Measurements from ENCODE around the gene HACD1.

Gene HACD1

DNA sequence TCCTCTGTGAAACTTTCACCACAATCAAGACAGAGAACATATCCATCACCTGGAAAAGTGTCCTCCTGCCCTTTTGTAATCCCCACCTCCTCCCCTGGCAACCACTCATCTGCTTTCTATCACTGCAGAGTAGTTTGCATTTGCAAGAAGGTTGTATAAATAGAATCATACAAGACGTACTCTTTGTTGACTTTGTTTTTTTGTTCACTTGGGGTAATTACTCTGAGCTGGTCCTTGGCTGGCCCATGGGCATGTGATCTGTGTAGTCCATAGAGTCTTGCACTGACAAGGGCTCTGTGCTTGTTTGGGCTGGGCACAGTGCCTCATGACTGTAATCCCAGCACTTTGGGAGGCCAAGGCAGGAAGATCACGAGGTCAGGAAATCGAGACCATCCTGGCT is 7.8 kb upstream of the HACD1 start:
- H3K4me2 ChIP-seq (ENCODE audit: low read depth, low read length, poor library complexity, severe bottlenecking) = no peak overlapping the region
- H4K20me1 ChIP-seq (ENCODE audit: low read depth, low read length) = no peaks in the 10 kb centered on the region
- no peaks in the 10 kb centered on the region for H3K79me2 ChIP-seq (ENCODE audit: insufficient read depth, low read length)
- TF ChIP-seq, protein P1, sequence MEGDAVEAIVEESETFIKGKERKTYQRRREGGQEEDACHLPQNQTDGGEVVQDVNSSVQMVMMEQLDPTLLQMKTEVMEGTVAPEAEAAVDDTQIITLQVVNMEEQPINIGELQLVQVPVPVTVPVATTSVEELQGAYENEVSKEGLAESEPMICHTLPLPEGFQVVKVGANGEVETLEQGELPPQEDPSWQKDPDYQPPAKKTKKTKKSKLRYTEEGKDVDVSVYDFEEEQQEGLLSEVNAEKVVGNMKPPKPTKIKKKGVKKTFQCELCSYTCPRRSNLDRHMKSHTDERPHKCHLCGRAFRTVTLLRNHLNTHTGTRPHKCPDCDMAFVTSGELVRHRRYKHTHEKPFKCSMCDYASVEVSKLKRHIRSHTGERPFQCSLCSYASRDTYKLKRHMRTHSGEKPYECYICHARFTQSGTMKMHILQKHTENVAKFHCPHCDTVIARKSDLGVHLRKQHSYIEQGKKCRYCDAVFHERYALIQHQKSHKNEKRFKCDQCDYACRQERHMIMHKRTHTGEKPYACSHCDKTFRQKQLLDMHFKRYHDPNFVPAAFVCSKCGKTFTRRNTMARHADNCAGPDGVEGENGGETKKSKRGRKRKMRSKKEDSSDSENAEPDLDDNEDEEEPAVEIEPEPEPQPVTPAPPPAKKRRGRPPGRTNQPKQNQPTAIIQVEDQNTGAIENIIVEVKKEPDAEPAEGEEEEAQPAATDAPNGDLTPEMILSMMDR (IDR thresholded peaks at IDR 0.05; ENCODE audit: insufficient read depth, low read length, poor library complexity, severe bottlenecking) = no peak
- no peak for TF ChIP-seq EZH2phosphoT487 (conservative IDR thresholded peaks at IDR 0.05; ENCODE audit: low read length)
- no peaks in the 10 kb centered on the region for H3F3A ChIP-seq (ENCODE audit: insufficient read depth)
- H3K9me2 ChIP-seq (replicated peaks; ENCODE audit: insufficient read depth, low read length) = no peaks in the 10 kb centered on the region
- H3K9me3 ChIP-seq (ENCODE audit: insufficient read depth, low read length) = no peaks in the 10 kb centered on the region
- no peak overlapping the region for H3K4me3 ChIP-seq (ENCODE audit: insufficient read depth, low read length, poor library complexity, severe bottlenecking)
- H3K36me3 ChIP-seq (ENCODE audit: low read length) = no peaks in the 10 kb centered on the region
- H3K9ac ChIP-seq (ENCODE audit: low read length) = no peak overlapping the region
- H3K27me3 ChIP-seq (ENCODE audit: low read length) = no peaks in the 10 kb centered on the region
- H2AFZ ChIP-seq (ENCODE audit: low read depth, low read length, severe bottlenecking) = no peak overlapping the region
- H3K27ac ChIP-seq (ENCODE audit: low read depth, low read length) = no peak overlapping the region

DNA sequence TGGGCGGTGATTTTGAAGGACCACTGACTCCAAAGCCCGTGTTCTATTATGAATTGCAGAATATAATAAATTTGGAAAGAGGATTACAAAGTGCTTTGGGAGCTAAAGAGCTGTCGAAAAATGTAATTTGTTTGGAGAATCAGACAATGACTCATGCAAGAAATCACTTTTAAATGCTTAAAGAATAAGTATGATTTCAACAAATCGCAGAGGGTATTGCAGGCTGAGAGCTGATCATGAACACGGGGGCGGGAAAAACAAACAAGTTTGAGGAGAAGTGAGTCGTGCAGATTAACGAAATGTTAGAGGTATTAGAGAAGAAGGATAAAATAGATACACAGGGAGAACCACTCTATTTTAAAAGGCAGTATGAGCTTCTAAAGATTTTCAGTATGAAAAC is 4.9 kb upstream of the HACD1 start:
- H3K9me3 ChIP-seq (ENCODE audit: insufficient read depth, low read length) = no peaks in the 10 kb centered on the region
- no peaks in the 10 kb centered on the region for H3K27me3 ChIP-seq (ENCODE audit: low read length)
- H4K20me1 ChIP-seq (ENCODE audit: low read depth, low read length) = no peaks in the 10 kb centered on the region
- TF ChIP-seq, protein P1 (IDR thresholded peaks at IDR 0.05; ENCODE audit: insufficient read depth, low read length, poor library complexity, severe bottlenecking) = no peak
- TF ChIP-seq EZH2phosphoT487 (conservative IDR thresholded peaks at IDR 0.05; ENCODE audit: low read length) = no peak
- no peaks in the 10 kb centered on the region for H3K9me2 ChIP-seq (replicated peaks; ENCODE audit: insufficient read depth, low read length)
- no peak overlapping the region for H3K4me2 ChIP-seq (ENCODE audit: low read depth, low read length, poor library complexity, severe bottlenecking)
- no peak overlapping the region for H3K9ac ChIP-seq (ENCODE audit: low read length)
- no peak overlapping the region for H3K27ac ChIP-seq (ENCODE audit: low read depth, low read length)
- no peaks in the 10 kb centered on the region for H3K79me2 ChIP-seq (ENCODE audit: insufficient read depth, low read length)
- H3F3A ChIP-seq (ENCODE audit: insufficient read depth) = no peaks in the 10 kb centered on the region
- no peaks in the 10 kb centered on the region for H3K36me3 ChIP-seq (ENCODE audit: low read length)
- H3K4me3 ChIP-seq (ENCODE audit: insufficient read depth, low read length, poor library complexity, severe bottlenecking) = no peak overlapping the region
- H2AFZ ChIP-seq (ENCODE audit: low read depth, low read length, severe bottlenecking) = no peak overlapping the region

- H3K27me3 ChIP-seq (ENCODE audit: low read length) = no peaks in the 10 kb centered on the region
- H3K36me3 ChIP-seq (ENCODE audit: low read length) = no peaks in the 10 kb centered on the region
- no peaks in the 10 kb centered on the region for H4K20me1 ChIP-seq (ENCODE audit: low read depth, low read length)
- H3K4me3 ChIP-seq (ENCODE audit: insufficient read depth, low read length, poor library complexity, severe bottlenecking) = peak overlapping the region; percentile 45
- H3F3A ChIP-seq (ENCODE audit: insufficient read depth) = no peaks in the 10 kb centered on the region
- no peaks in the 10 kb centered on the region for H3K79me2 ChIP-seq (ENCODE audit: insufficient read depth, low read length)
- peak overlapping the region; percentile 65 for H3K4me2 ChIP-seq (ENCODE audit: low read depth, low read length, poor library complexity, severe bottlenecking)
- no peaks in the 10 kb centered on the region for H3K9me2 ChIP-seq (replicated peaks; ENCODE audit: insufficient read depth, low read length)
- no peaks in the 10 kb centered on the region for H3K9me3 ChIP-seq (ENCODE audit: insufficient read depth, low read length)
- no peak overlapping the region for H2AFZ ChIP-seq (ENCODE audit: low read depth, low read length, severe bottlenecking)
- no peak overlapping the region for H3K27ac ChIP-seq (ENCODE audit: low read depth, low read length)
- H3K9ac ChIP-seq (ENCODE audit: low read length) = no peak overlapping the region
- TF ChIP-seq, protein P1 (IDR thresholded peaks at IDR 0.05; ENCODE audit: insufficient read depth, low read length, poor library complexity, severe bottlenecking) = no peak
- TF ChIP-seq EZH2phosphoT487 (conservative IDR thresholded peaks at IDR 0.05; ENCODE audit: low read length) = no peak
These were observed 657 bp downstream of the HACD1 start for GRCh38 chr10:17616403-17617030.

Data from SU-DHL-6 (cell line).